ENCODE measurements around the gene EAF1. TPM values are rescaled to one million over a fixed set of nuclear protein-coding genes. Genes with fewer than 3 reads are reported as not detected.
A peak's percentile ranks its signal among the peaks of the same experiment; 100 is the strongest.
"Not testable (repeated sequence)": the region's sequence is repeated elsewhere in the genome, so short reads cannot be mapped to it uniquely, and the experiment has no call there.

Gene EAF1
- total and polyA plus RNA-seq, 11 donors, result 2.7 to 19.6 (median 9.8) TPM

DNA sequence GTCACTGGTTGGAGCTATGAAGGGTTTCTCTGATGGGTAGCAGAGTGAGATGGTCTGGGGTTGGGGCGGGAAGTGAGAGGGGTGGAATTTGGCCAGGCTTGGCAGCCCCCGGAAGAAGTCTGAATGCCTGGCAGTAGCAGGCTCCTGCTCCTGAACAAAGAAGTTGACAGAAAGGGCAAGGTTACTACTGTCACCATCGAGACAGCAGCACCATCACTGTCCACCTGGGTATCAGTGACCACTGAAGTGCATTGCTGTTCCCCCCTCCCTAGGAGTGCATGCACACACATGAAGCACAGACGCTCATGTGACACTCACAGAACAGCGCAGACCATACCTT, 51.2 kb downstream of the EAF1 start:
- no peaks in the 10 kb centered on the region for H3K27me3 ChIP-seq
- WGBS, 4 donors, result 60 to 79% (median 66%) methylated on average over 5 of the region's 5 CpGs
- intact Hi-C loops (cut with DNase I), result loop anchor here in 1 of 10 donors (2.0 kb wide), 1 partner anchor 14 kb away; no protein-coding TSS in a partner anchor
- no peak for DNase-seq
- peak overlapping the region in 6 of 12 donors; percentile 18 to 64 (median 44) for H3K27ac ChIP-seq
- H3K9me3 ChIP-seq, result peaks cover 0 to 6% (median 0%) of the 10 kb centered on the region in 12 donors
- H3K4me1 ChIP-seq, result peaks cover 0 to 34% (median 16%) of the 10 kb centered on the region in 12 donors
- ATAC-seq, result peak in 2 of 4 donors; percentile 44 to 73
- peaks cover 0 to 9% (median 0%) of the 10 kb centered on the region in 9 donors for H3K36me3 ChIP-seq
- no peak overlapping the region for H3K4me3 ChIP-seq
- TF ChIP-seq, protein P1, sequence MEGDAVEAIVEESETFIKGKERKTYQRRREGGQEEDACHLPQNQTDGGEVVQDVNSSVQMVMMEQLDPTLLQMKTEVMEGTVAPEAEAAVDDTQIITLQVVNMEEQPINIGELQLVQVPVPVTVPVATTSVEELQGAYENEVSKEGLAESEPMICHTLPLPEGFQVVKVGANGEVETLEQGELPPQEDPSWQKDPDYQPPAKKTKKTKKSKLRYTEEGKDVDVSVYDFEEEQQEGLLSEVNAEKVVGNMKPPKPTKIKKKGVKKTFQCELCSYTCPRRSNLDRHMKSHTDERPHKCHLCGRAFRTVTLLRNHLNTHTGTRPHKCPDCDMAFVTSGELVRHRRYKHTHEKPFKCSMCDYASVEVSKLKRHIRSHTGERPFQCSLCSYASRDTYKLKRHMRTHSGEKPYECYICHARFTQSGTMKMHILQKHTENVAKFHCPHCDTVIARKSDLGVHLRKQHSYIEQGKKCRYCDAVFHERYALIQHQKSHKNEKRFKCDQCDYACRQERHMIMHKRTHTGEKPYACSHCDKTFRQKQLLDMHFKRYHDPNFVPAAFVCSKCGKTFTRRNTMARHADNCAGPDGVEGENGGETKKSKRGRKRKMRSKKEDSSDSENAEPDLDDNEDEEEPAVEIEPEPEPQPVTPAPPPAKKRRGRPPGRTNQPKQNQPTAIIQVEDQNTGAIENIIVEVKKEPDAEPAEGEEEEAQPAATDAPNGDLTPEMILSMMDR (IDR thresholded peaks at IDR 0.05), result no peak
- no peak for TF ChIP-seq POLR2A (IDR thresholded peaks at IDR 0.05)

DNA sequence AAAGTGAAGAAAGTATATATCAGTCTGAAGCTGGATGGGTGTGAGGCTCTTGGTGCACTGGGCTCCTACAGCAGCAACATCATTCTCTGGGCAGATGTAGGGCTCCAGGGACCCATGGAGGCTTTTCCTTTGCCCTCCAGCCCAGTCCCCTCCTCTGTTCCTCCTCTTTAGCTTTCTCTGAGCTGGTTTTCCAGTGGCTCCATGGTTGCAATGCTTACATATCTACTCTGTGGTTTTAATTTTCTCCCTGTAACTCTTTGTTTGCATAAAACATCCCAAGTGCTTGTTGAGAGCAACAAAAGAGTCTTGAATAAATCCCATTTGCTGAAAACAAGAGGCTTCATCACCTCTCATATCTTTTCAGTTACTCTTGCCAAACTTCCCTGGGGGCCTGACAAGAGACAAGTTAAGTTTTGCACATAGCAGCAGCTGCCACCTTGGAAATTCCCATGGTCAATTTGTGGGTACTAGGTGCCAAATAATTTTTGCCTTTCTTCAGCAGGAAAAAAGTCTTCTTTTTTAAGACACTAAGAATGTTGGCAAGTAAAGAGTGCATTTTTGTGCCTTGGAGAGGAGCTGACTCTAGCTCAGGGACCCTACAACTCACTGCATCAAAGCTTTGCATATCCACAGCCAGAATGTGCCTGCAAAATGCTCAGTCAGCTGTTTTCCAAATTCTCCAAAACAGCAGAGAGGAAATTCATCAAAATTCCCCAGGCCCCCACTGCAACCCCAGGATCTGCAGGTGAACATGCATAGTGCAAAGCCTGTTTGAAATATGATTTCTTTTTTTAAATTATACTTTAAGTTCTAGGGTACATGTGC, 52.2 kb downstream of the EAF1 start:
- DNase-seq, result no peak
- H3K4me3 ChIP-seq, result no peak overlapping the region
- H3K9me3 ChIP-seq, result peaks cover 0 to 6% (median 0%) of the 10 kb centered on the region in 12 donors
- TF ChIP-seq POLR2A (IDR thresholded peaks at IDR 0.05), result no peak
- TF ChIP-seq, protein P1 (IDR thresholded peaks at IDR 0.05), result no peak
- peaks cover 0 to 5% (median 0%) of the 10 kb centered on the region in 9 donors for H3K36me3 ChIP-seq
- ATAC-seq, result no peak
- intact Hi-C loops (cut with DNase I), result loop anchor here in 1 of 10 donors (2.0 kb wide), 1 partner anchor 13 kb away; no protein-coding TSS in a partner anchor
- peaks cover 0 to 34% (median 16%) of the 10 kb centered on the region in 12 donors for H3K4me1 ChIP-seq
- H3K27me3 ChIP-seq, result no peaks in the 10 kb centered on the region
- no peak overlapping the region for H3K27ac ChIP-seq

DNA sequence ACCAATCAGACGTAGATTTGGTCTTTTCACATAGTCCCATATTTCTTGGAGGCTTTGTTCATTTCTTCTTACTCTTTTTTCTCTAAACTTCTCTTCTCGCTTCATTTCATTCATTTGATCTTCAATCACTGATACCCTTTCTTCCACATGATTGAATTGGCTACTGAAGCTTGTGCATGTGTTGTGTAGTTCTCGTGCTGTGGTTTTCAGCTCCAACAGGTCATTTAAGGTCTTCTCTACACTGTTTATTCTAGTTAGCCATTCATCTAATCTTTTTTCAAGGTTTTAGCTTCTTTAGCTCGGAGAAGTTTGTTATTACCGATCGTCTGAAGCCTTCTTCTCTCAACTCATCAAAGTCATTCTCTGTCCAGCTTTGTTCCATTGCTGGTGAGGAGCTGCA, 57.2 kb downstream of the EAF1 start:
- peaks cover 0 to 13% (median 7%) of the 10 kb centered on the region in 9 donors for H3K36me3 ChIP-seq
- ATAC-seq; H3K27me3 ChIP-seq; H3K4me3 ChIP-seq; DNase-seq; H3K4me1 ChIP-seq; intact Hi-C loops (cut with DNase I); H3K27ac ChIP-seq; H3K9me3 ChIP-seq: not testable (repeated sequence)
- WGBS, 4 donors, result 95 to 96% (median 95%) methylated on average over 6 of the region's 6 CpGs

DNA sequence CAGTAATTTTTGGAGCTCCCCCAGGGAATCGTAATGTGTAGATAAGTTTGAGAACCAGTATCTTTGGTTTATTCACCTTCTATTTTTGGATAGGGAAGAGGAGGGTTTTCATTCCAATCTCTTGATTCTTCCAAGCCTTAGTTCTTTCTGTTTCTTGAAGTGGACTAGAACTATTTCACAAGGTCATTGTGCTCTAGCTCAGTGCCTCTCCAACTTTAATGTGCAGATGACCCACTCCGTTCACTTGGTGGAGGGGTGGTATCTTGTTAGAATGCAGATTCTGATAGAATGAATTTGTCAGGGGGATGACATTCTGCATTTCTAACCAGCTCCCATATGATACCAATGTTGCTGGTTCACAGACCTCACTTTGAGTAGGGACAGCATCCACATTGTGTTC, 58.6 kb downstream of the EAF1 start:
- peaks cover 0 to 13% (median 7%) of the 10 kb centered on the region in 9 donors for H3K36me3 ChIP-seq
- ATAC-seq, result no peak
- no peak overlapping the region for H3K27ac ChIP-seq
- TF ChIP-seq POLR2A (IDR thresholded peaks at IDR 0.05), result no peak
- TF ChIP-seq, protein P1 (IDR thresholded peaks at IDR 0.05), result no peak
- intact Hi-C loops (cut with DNase I), result no loop called here
- H3K4me1 ChIP-seq, result no peaks in the 10 kb centered on the region
- no peak overlapping the region for H3K4me3 ChIP-seq
- H3K9me3 ChIP-seq, result peaks cover 0 to 3% (median 0%) of the 10 kb centered on the region in 12 donors
- H3K27me3 ChIP-seq, result no peaks in the 10 kb centered on the region
- 55 to 76% (median 65%) methylated on average over 2 of the region's 2 CpGs for WGBS, 4 donors
- no peak for DNase-seq
